ENCODE measurements around the gene TBC1D2. TPM values are rescaled to one million over a fixed set of nuclear protein-coding genes. Genes with fewer than 3 reads are reported as not detected.

TBC1D2 gene
- total and polyA plus RNA-seq, 2 donors (not counting 3 experiments of a cell fraction or from before 2014, with no cell fraction given): 3.4 to 4.5 TPM

DNA sequence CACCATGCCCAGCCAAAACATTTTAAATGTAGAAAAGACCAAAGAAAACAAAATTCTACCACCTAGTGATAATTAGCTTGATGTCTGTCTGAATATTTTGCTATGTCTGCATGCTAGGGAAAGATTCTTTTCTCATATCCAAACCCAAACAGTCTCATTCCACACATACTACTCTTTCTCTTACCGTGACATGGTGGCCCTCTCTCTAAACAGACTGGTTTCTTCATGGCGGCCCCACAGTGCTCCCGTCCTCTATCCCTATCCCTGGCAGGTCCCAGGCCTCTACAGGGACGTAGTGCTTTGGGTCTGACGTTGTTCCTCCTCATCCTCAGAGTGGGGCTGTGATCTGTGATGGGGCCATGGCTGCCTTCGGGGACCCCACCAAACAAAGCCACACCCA is 71.1 kb downstream of the TBC1D2 start:
- no peak for DNase-seq (ENCODE audit: low read depth, low spot score)
- no peak overlapping the region for H2AFZ ChIP-seq (ENCODE audit: low read depth, low read length)
- ChIA-PET POLR2A (no interaction called here), CTCF (no interaction called here)
- TF ChIP-seq, protein P1, sequence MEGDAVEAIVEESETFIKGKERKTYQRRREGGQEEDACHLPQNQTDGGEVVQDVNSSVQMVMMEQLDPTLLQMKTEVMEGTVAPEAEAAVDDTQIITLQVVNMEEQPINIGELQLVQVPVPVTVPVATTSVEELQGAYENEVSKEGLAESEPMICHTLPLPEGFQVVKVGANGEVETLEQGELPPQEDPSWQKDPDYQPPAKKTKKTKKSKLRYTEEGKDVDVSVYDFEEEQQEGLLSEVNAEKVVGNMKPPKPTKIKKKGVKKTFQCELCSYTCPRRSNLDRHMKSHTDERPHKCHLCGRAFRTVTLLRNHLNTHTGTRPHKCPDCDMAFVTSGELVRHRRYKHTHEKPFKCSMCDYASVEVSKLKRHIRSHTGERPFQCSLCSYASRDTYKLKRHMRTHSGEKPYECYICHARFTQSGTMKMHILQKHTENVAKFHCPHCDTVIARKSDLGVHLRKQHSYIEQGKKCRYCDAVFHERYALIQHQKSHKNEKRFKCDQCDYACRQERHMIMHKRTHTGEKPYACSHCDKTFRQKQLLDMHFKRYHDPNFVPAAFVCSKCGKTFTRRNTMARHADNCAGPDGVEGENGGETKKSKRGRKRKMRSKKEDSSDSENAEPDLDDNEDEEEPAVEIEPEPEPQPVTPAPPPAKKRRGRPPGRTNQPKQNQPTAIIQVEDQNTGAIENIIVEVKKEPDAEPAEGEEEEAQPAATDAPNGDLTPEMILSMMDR (IDR thresholded peaks at IDR 0.05; ENCODE audit: extremely low read depth in 1 of 2, insufficient read depth in 1 of 2, low read depth in 1 of 2, low read length in 2 of 2): no peak
- H3K4me1 ChIP-seq (ENCODE audit: control insufficient read depth, extremely low read depth, insufficient read depth, low read length): no peaks in the 10 kb centered on the region
- no peak overlapping the region for H3K27ac ChIP-seq (ENCODE audit: insufficient read depth, low read depth, low read length)
- no peaks in the 10 kb centered on the region for H3K9me3 ChIP-seq (replicated peaks; ENCODE audit: control insufficient read depth, insufficient read depth, low read length)
- H3K9me1 ChIP-seq (replicated peaks; ENCODE audit: control insufficient read depth, extremely low read depth, insufficient read depth, low read length): no peaks in the 10 kb centered on the region
- no peak overlapping the region for H3K4me2 ChIP-seq (ENCODE audit: insufficient read depth, low read length)
- FAIRE-seq: no peak
- H3K9ac ChIP-seq (replicated peaks; ENCODE audit: extremely low read depth, insufficient read depth, low read length): no peak overlapping the region
- no peaks in the 10 kb centered on the region for H3K27me3 ChIP-seq (ENCODE audit: control insufficient read depth in 2 of 2, insufficient read depth in 2 of 2, low read length in 2 of 2)
- H4K20me1 ChIP-seq (replicated peaks; ENCODE audit: control insufficient read depth, extremely low read depth, insufficient read depth, low read length): no peaks in the 10 kb centered on the region
- H3K79me2 ChIP-seq (ENCODE audit: control insufficient read depth, insufficient read depth, low read length): no peaks in the 10 kb centered on the region
- H3K36me3 ChIP-seq (ENCODE audit: control insufficient read depth in 2 of 2, extremely low read depth in 1 of 2, insufficient read depth in 2 of 2, low read length in 2 of 2): no peaks in the 10 kb centered on the region
- dilution Hi-C loops (cut with MboI; ENCODE audit: extremely low pct_ligation_motif_present, low sequenced_read_pairs): no loop called here
- no TSS peak for BruUV-seq (replicated peaks)
- no peak overlapping the region for H3K4me3 ChIP-seq (replicated peaks in 1 of 3; ENCODE audit: insufficient read depth in 1 of 3, low read depth in 1 of 3, low read length in 3 of 3)
- intact Hi-C loops (cut with micrococcal nuclease): no loop called here

DNA sequence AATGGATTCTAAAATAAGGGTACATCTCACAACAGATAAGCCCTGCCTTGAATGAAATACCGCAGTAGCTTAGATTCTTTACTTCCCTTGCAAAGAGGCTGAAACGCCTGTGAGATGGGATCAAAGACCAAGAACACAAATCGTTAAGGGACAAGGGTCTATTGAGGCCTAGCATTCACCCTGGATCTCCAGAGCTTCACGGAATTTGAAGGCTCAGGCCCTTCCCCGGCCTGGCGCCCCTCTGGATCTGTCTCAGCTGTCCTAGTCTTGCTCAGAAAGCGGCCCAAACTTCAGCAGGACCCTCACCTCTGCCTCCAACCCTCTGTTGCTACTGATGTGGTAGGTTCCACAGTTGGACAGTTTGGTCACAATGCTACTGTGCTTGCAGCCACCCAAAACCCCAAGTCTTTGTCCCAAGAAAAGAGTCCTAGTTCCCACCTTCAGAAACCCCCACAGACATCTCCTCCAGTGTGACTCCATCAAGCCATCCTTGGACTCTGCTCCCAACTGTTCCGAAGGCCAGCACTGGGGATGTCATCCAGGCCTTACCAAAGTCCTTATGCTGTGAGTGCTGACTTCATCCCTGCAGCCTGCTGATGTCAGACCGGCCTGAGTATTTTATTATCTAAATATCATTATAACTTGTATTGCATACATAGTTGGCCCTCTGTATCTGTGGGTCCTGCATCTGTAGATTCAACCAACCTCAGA is 72.4 kb downstream of the TBC1D2 start:
- Histone ChIP-seq H3K9me3 (replicated peaks; ENCODE audit: control insufficient read depth, insufficient read depth, low read length) (no peaks in the 10 kb centered on the region), H3K9me1 (replicated peaks; ENCODE audit: control insufficient read depth, extremely low read depth, insufficient read depth, low read length) (no peaks in the 10 kb centered on the region), H2AFZ (ENCODE audit: low read depth, low read length) (no peak overlapping the region), H3K9ac (replicated peaks; ENCODE audit: extremely low read depth, insufficient read depth, low read length) (no peak overlapping the region), H3K27ac (ENCODE audit: insufficient read depth, low read depth, low read length) (no peak overlapping the region), H3K4me2 (ENCODE audit: insufficient read depth, low read length) (no peak overlapping the region), H3K79me2 (ENCODE audit: control insufficient read depth, insufficient read depth, low read length) (no peaks in the 10 kb centered on the region), H3K27me3 (ENCODE audit: control insufficient read depth in 2 of 2, insufficient read depth in 2 of 2, low read length in 2 of 2) (no peaks in the 10 kb centered on the region), H3K4me1 (ENCODE audit: control insufficient read depth, extremely low read depth, insufficient read depth, low read length) (no peaks in the 10 kb centered on the region), H4K20me1 (replicated peaks; ENCODE audit: control insufficient read depth, extremely low read depth, insufficient read depth, low read length) (no peaks in the 10 kb centered on the region), H3K4me3 (replicated peaks in 1 of 3; ENCODE audit: insufficient read depth in 1 of 3, low read depth in 1 of 3, low read length in 3 of 3) (no peak overlapping the region), H3K36me3 (ENCODE audit: control insufficient read depth in 2 of 2, extremely low read depth in 1 of 2, insufficient read depth in 2 of 2, low read length in 2 of 2) (no peaks in the 10 kb centered on the region)
- intact Hi-C loops (cut with micrococcal nuclease): no loop called here
- no peak for TF ChIP-seq POLR2A (IDR thresholded peaks at IDR 0.05; ENCODE audit: low read depth, low read length)
- TF ChIP-seq, protein P2, sequence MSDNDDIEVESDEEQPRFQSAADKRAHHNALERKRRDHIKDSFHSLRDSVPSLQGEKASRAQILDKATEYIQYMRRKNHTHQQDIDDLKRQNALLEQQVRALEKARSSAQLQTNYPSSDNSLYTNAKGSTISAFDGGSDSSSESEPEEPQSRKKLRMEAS (IDR thresholded peaks at IDR 0.05; ENCODE audit: insufficient read depth, insufficient read length): no peak
- TF ChIP-seq EZH2 (IDR thresholded peaks at IDR 0.05; ENCODE audit: borderline replicate concordance, low read depth, low read length, severe bottlenecking): no peak
- TF ChIP-seq JUN (IDR thresholded peaks at IDR 0.05; ENCODE audit: borderline replicate concordance, insufficient read depth, insufficient read length, low read depth): no peak
- no peak for TF ChIP-seq FOS (IDR thresholded peaks at IDR 0.05; ENCODE audit: borderline replicate concordance, insufficient read depth, low read length)
- TF ChIP-seq GATA2 (IDR thresholded peaks at IDR 0.05; ENCODE audit: insufficient read depth, insufficient read length, low read depth, low read length): no peak
- no peak for TF ChIP-seq POLR2AphosphoS5 (IDR thresholded peaks at IDR 0.05; ENCODE audit: insufficient read depth, low read depth, low read length)
- no peak for TF ChIP-seq MYC (IDR thresholded peaks at IDR 0.05; ENCODE audit: low read depth, low read length)
- TF ChIP-seq, protein P1 (IDR thresholded peaks at IDR 0.05; ENCODE audit: extremely low read depth in 1 of 2, insufficient read depth in 1 of 2, low read depth in 1 of 2, low read length in 2 of 2): no peak
- ChIA-PET POLR2A (interaction anchor here (0.5 kb wide), 1 partner anchor 9 kb away, joined by 7 read pairs; no protein-coding TSS in a partner anchor), CTCF (no interaction called here)
- no peak for FAIRE-seq
- no TSS peak for BruUV-seq (replicated peaks)
- dilution Hi-C loops (cut with MboI; ENCODE audit: extremely low pct_ligation_motif_present, low sequenced_read_pairs): no loop called here
- DNase-seq (ENCODE audit: low read depth, low spot score): no peak

Measured in endothelial cell of umbilical vein (primary cell).